Stimulated activated naive CD8-positive, alpha-beta T cell treated with anti-CD3 and anti-CD28 coated beads, Interleukin-15, amount 100 ng/mL, for 72 hours (primary cell): ENCODE measurements around the gene ECE2.

ENCODE experiments used
- ATAC-seq: fragments of 150-1000 bp; cut with Tn5 transposase; 2 replicates; pipeline ENCODE4 v1.10.0; 2021; ENCODE audit warnings: mild to moderate bottlenecking, moderate library complexity
- DNase-seq, 2 donors: peaks; one replicate each; pipeline ENCODE4 v3.0.0; 2021 to 2022
- H3K27ac Mint-ChIP-seq, 2 donors: one replicate each; pipeline ENCODE4 v1.8.0; 2022; ENCODE audit warnings: mild to moderate bottlenecking in 2 of 2, mixed read lengths in 2 of 2, moderate library complexity in 2 of 2
- H3K27me3 Mint-ChIP-seq: one replicate; pipeline ENCODE4 v1.8.0; 2022; ENCODE audit warnings: mixed read lengths
- H3K4me1 Mint-ChIP-seq: one replicate; pipeline ENCODE4 v1.8.0; 2022; ENCODE audit warnings: mild to moderate bottlenecking, mixed read lengths
- H3K4me3 Mint-ChIP-seq, 2 donors: one replicate each; pipeline ENCODE4 v1.8.0; 2022; ENCODE audit warnings: mild to moderate bottlenecking in 2 of 2, mixed read lengths in 2 of 2, moderate library complexity in 1 of 2
- H3K9me3 Mint-ChIP-seq, 2 donors: one replicate each; pipeline ENCODE4 v1.8.0; 2022; ENCODE audit warnings: mixed read lengths in 2 of 2

Gene ECE2

DNA sequence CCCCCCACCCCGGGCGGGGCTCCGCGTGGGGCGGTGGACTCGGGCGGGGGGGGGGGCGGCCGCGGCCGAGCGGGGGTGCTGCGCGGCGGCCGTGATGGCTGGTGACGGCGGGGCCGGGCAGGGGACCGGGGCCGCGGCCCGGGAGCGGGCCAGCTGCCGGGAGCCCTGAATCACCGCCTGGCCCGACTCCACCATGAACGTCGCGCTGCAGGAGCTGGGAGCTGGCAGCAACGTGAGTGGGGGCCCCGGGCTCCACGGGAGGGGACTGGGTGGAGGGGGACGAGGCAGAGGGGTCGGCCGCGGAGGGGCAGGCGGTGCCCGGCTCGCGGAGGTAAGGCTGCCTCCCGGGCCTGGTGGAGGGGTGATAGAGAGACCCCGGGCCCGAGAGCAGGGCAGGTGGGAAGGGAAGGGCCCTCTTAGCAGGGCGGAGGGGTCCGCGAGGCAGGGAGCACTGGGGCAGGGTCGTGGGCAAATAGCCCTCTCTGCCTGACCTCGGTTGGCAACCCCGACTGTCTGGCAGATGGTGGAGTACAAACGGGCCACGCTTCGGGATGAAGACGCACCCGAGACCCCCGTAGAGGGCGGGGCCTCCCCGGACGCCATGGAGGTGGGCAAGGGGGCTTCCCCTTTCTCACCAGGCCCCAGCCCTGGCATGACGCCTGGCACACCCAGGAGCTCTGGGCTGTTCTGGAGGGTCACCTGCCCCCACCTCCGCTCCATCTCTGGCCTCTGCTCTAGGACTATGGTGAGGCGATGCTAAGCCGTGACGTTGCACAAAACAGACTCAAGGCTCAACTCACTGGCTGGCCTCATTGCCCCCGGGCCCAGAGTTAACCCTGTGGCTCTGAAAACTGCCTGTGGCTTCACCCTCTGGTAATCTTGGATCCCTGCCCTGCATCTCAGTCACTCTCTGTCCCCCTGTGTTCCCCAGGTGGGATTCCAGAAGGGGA, at the start of gene ECE2:
ECE2 (plus strand) TSS at position 62 of the 950 bp plus-strand sequence; CDS start at position 194, 132 bp downstream.
- Mint-ChIP-seq H3K4me3 (peak within 1 kb of the TSS; percentile 45), H3K9me3 (no peaks in the 10 kb centered on the region), H3K27me3 (peaks cover 63% of the 10 kb centered on the region), H3K27ac (no peak within 1 kb of the TSS), H3K4me1 (peaks cover 6% of the 10 kb centered on the region)
- ATAC-seq: peak; percentile 65
- no peak for DNase-seq

DNA sequence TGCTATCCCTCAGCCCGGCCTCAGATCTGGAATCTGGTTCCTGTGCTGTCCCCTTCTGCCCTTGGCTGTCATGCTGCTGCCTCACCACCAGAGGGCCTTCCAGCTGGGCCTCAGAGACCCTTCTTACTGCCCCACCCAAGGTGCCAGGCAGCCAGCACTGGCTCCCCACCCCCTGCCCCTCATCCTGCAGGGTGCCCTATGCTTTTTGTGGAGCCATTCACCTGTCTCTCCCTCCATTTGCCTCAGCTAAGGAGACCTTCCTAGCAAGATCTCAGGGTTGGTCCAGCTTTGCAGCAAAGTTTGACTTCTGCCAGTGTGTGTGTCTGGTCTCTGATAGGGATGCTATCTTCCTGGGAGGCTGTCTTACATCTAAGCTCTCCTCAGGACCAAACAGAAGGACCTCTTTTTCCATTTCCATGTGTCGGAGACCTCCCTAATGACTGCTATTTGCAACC, 48.3 kb upstream of the ECE2 start:
- no peak overlapping the region for H3K27ac Mint-ChIP-seq
- peaks cover 15% of the 10 kb centered on the region for H3K4me1 Mint-ChIP-seq
- H3K4me3 Mint-ChIP-seq: no peak overlapping the region
- ATAC-seq (peak; percentile 52), DNase-seq (peak; percentile 51 to 60)
- peaks cover 74% of the 10 kb centered on the region for H3K27me3 Mint-ChIP-seq
- H3K9me3 Mint-ChIP-seq: no peaks in the 10 kb centered on the region

DNA sequence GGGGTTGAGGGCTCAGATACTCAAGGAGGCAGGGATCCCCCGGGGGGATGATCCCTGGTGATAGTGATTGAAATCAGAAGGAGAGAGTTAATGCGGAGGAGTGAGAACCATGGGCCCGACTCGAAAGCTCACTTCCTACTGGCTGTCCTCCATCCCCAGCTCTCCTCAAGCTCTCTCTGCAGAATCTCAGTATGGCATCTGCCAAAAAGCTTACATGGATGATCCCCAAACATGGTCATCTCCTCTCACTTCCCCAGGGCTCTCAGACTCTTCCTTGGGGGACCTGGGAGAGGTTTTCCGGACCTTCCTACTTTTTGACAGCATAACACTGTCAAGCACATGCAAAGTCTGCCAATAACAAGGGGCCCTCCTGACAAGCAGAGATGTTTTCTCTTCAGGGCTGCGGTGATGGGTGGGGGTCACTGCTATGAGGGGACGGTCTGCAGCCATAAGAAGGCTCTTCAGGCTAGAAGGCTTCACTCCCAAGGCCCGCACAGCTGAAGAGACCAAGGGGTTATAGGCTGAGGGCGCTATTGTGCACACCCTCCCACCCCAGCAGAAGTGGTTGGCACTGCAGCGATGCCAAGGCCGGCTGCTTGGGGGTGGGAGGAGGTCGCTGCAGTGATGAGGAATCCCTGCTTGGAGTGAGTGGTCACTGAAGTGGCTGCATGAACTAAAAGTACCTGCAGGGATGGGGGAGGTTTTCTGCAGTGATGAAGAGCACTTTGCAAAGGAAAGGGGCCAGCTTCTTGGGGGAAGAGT, 47.3 kb upstream of the ECE2 start:
- H3K27ac Mint-ChIP-seq: no peak overlapping the region

DNA sequence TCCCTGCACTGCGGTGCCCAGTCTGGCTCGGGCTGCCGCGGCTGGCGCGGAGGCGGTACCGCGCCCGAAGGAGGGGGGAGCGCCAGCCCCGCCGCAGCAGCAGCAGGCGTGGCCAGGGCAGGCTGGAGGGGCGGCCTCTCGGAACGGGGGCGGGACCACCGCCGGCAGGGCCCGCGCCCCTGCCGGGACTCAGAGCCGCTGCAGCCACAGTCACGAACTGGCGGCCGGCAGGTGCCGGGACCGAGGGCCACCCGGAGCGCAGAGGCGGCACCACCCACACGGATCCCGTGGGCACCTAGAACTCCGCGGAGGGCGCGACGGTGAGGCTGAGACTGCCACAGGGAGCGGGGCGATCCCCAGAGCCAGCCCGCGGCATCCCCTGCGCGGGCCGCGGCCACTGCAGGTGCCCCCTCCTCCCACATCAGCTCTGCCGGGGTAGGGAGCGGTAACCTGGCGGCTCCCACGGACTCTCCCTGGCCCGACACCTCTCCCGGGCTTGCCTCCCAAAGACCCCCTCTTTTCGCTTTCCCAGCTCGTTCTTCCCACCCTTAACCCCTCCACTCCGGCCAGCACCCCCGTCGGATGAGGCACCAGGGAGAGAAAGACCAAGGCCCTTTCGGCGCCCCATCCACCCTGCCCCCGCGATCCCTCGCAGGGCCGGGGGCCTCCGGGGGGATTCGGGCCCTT, 46.3 kb upstream of the ECE2 start, which contains the start of gene VWA5B2:
VWA5B2 (plus strand) TSS at position 192 of the 687 bp plus-strand sequence. CDS start 944 bp downstream, outside the sequence.
- peak; percentile 60 to 77 for DNase-seq
- Mint-ChIP-seq H3K4me1 (peaks cover 15% of the 10 kb centered on the region), H3K4me3 (peak within 1 kb of the TSS; percentile 76 to 82), H3K27me3 (peaks cover 73% of the 10 kb centered on the region), H3K27ac (no peak within 1 kb of the TSS), H3K9me3 (no peaks in the 10 kb centered on the region)
- peak; percentile 80 for ATAC-seq

More for the DNA sequence above, 47.3 kb upstream of the ECE2 start:
- H3K4me3 Mint-ChIP-seq: peak overlapping the region; percentile 76 to 82
- peaks cover 82% of the 10 kb centered on the region for H3K27me3 Mint-ChIP-seq
- ATAC-seq: no peak
- no peak for DNase-seq
- H3K4me1 Mint-ChIP-seq: peaks cover 15% of the 10 kb centered on the region
- no peaks in the 10 kb centered on the region for H3K9me3 Mint-ChIP-seq

DNA sequence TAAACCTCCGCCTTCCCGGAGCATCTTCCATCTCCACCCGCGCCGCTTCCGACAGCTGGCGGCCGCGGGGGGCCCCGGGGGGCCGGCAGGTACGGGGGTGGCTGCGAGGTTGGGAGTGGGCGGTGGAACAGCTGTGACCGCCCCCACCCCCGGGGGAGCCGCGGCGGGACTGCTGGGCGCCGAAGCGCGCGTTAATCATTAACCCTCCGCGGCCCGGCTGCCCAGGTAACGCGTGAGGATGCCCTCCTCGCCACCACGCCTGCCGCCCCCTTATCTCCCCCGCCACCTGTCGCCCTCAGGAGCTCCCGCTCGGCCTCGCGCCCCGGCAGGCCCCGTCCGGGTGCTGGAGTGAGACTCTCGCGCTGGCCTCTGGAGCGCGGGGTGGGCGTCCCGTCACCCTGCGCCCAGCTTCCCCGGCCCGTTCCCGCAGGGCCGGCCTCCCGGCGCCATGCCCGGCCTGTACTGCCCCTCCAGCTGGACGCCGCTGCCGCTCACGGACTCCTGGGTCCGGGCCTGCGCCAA, 45.7 kb upstream of the ECE2 start:
- Mint-ChIP-seq H3K27ac (no peak overlapping the region), H3K9me3 (no peaks in the 10 kb centered on the region), H3K4me3 (peak overlapping the region in 1 of 2 donors; percentile 27), H3K27me3 (peaks cover 67% of the 10 kb centered on the region), H3K4me1 (peaks cover 15% of the 10 kb centered on the region)
- DNase-seq (no peak), ATAC-seq (peak; percentile 19)

DNA sequence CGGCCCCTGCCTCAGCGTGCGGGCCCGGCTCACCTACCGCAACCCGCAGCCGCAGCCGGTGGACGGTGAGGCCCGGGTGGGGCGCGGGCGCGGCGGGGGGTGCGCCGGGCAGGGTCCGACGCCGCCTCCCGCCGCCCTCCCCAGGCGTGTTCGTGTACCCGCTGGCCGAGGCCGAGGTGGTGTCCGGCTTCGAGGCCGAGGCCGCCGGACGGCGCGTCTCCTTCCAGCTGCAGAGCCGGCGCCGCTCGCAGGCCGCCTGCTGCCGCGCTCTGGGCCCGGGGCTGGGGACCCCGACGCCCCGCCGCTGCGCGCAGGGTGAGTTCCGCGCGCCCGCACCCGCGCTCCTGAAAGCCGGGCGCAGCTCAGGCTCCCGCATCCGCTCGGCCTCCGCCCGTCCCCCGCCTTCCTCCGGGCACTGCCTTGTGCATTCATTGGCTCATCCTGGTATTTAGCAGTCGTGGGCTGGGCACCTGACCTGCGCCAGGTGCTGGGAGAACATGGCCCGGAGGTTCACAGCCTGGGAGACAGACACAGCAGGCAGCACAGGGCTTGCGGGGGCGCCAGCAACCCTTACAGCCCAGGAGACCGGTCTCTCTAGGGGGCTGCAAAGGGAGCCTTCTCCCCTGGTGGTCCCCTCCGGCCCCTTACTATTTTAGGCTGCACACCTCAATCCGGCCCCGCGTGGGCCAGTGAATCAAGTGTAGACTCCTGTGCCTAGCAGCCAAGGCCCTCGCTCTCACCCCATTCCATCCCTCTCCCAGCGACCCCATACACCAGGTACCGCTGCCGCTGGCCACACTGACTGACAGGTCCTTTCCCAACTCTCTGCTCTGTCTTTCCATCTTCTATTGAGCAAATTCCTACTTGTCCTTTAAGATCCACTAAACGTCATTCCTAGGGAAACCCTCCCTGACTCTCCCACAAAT, 45.0 kb upstream of the ECE2 start:
- Mint-ChIP-seq H3K27ac (peak overlapping the region in 1 of 2 donors; percentile 6), H3K9me3 (no peaks in the 10 kb centered on the region), H3K4me3 (peak overlapping the region; percentile 62 to 74), H3K4me1 (peaks cover 15% of the 10 kb centered on the region), H3K27me3 (peaks cover 60% of the 10 kb centered on the region)
- DNase-seq (no peak), ATAC-seq (no peak)

DNA sequence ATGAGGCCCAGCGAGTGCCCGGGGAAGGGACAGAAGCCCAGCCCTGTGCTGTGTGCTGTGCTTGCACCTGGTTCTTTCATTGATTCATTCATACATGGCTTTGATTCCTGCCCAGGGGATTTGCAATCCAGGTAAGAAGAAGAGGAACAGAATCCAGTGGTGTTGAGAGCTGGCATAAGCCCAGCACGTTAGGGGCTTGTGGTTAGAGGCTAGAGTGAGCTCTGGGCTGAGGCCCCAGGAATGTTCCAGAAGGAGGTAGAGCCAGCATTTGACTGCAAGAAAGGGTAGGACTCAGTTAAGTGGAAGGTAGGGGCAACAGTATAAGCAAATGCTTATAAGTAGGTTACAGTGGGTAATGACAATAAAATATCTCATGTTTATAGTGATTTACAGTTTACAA, 44.2 kb upstream of the ECE2 start:
- DNase-seq (no peak), ATAC-seq (no peak)
- H3K4me3 Mint-ChIP-seq: peak overlapping the region; percentile 62 to 74
- peaks cover 15% of the 10 kb centered on the region for H3K4me1 Mint-ChIP-seq
- H3K27ac Mint-ChIP-seq: no peak overlapping the region
- peaks cover 52% of the 10 kb centered on the region for H3K27me3 Mint-ChIP-seq
- no peaks in the 10 kb centered on the region for H3K9me3 Mint-ChIP-seq

DNA sequence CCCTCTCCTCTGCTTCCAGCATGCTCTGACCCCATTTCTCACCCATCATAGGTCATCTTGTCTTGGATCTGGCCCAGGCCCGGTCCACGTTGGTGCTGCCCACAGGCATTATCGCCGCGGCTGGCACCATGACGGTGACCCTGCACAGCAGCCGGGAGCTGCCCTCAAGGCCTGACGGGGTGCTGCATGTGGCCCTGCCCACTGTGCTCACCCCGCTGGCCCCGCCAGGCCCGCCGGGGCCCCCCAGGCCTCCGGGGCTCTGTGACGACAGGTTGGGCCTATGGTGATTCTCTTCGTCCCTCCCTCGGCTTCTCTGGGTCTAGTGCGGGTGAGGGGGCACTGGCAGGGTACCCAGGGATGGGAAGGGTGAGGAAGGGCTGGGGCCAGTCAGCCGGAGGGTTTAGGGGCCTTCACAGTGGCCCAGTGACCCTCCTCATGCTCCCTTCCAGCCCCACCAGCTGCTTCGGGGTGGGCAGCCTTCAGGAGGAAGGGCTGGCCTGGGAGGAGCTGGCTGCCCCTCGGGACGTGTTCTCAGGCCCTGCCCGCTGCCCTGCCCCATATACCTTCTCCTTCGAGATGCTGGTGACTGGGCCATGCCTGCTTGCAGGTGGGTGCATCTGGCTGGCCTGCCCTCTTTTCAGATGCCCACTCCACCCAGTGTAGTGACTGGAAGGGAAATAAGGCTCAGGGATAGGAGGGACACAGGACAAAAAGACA, 42.5 kb upstream of the ECE2 start:
- peaks cover 38% of the 10 kb centered on the region for H3K27me3 Mint-ChIP-seq
- no peaks in the 10 kb centered on the region for H3K9me3 Mint-ChIP-seq
- H3K27ac Mint-ChIP-seq: no peak overlapping the region
- DNase-seq (no peak), ATAC-seq (no peak)
- no peak overlapping the region for H3K4me3 Mint-ChIP-seq
- H3K4me1 Mint-ChIP-seq: peaks cover 15% of the 10 kb centered on the region

DNA sequence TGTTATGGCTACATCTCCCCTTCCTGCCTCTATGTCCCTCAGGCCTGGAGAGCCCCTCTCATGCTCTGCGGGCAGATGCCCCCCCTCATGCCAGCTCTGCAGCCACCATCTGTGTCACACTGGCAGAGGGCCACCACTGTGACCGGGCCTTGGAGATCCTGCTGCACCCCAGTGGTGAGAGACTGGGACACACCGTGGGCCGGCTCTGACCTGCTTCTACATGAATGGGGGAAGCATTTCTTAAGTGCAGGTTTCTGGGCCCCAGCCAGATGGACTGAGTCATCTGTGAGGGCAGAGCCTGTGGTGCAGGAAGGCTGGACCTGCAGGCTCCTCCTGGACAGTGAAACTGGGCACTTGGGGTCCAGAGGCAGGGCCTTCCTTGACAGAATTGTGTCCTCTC, 41.6 kb upstream of the ECE2 start:
- Mint-ChIP-seq H3K27me3 (peaks cover 29% of the 10 kb centered on the region), H3K4me3 (no peak overlapping the region), H3K9me3 (no peaks in the 10 kb centered on the region), H3K4me1 (peaks cover 10% of the 10 kb centered on the region), H3K27ac (no peak overlapping the region)
- no peak for DNase-seq
- ATAC-seq: no peak

DNA sequence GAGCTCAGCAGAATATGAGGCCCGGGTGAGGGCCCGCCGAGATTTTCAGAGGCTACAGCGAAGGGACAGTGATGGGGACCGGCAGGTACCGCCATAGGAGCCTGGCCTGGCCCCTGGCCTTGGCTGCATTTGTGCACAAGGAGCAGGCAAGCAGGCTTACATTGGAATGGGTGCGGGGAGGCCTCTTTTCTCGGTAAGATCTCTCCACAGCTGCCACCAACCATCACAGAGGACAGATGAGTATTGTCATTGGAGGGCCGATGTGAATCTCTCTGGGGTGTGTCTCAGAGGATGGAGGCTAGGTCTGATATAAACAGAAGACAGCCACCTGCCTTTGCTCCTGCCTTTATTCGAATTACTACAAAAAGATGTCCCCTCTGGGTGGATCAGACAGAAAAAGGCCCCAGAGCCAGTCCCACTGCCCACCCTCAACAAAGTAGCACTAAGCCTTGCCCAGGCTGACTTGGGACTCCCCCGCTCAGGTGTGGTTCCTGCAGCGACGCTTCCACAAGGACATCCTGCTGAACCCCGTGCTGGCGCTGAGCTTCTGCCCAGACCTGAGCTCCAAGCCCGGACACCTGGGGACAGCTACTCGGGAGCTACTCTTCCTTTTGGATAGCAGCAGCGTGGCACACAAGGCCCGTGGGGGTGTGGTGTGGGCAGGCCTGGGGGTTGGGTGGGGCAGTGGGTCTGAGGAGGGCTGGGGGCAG, 41.0 kb upstream of the ECE2 start:
- Mint-ChIP-seq H3K4me3 (no peak overlapping the region), H3K27me3 (peaks cover 28% of the 10 kb centered on the region), H3K9me3 (no peaks in the 10 kb centered on the region), H3K4me1 (peaks cover 10% of the 10 kb centered on the region), H3K27ac (no peak overlapping the region)
- DNase-seq (no peak), ATAC-seq (no peak)

DNA sequence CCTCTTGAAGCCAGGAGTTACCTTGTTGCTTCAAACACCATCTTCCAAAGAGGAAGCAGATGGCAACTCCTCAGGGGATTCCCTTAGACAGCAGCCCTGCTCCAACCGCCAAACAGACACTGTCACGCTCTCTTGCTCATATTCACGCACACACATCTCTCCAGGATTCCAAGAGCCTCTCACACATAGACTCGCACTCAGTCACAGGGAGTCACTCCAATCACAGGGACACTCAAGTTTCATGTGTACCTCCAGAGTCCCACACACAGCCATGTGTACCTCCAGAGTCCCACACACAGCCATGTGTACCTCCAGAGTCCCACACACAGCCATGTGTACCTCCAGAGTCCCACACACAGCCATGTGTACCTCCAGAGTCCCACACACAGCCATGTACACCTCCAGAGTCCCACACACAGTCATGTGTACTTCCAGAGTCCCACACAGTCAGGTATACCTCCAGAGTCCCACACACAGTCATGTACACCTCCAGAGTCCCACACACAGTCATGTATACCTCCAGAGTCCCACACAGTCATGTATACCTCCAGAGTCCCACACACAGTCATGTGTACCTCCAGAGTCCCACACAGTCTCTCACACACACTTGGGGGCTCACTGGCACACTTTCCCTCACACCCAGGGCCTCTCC, 40.3 kb upstream of the ECE2 start:
- DNase-seq: no peak
- H3K4me1 Mint-ChIP-seq: peaks cover 10% of the 10 kb centered on the region
- H3K9me3 Mint-ChIP-seq: no peaks in the 10 kb centered on the region
- H3K27ac Mint-ChIP-seq: no peak overlapping the region
- no peak for ATAC-seq
- no peak overlapping the region for H3K4me3 Mint-ChIP-seq
- peaks cover 28% of the 10 kb centered on the region for H3K27me3 Mint-ChIP-seq

DNA sequence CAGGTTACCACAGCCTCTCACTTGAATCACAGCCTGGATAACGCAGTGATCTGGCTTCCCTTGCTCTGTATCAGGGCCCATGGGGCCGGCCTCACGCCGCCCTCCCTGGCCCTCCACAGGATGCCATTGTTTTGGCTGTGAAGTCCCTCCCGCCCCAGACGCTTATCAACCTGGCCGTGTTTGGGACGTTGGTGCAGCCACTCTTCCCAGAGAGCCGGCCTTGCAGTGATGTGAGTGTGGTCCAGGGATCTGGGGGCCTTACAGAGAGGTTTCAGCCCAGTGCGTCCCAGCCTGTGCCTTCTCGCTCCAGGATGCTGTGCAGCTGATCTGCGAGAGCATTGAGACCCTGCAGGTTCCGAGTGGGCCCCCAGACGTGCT, 39.8 kb upstream of the ECE2 start:
- Mint-ChIP-seq H3K9me3 (no peaks in the 10 kb centered on the region), H3K27me3 (peaks cover 24% of the 10 kb centered on the region), H3K4me1 (peaks cover 6% of the 10 kb centered on the region), H3K27ac (no peak overlapping the region), H3K4me3 (no peak overlapping the region)
- DNase-seq (no peak), ATAC-seq (no peak)

DNA sequence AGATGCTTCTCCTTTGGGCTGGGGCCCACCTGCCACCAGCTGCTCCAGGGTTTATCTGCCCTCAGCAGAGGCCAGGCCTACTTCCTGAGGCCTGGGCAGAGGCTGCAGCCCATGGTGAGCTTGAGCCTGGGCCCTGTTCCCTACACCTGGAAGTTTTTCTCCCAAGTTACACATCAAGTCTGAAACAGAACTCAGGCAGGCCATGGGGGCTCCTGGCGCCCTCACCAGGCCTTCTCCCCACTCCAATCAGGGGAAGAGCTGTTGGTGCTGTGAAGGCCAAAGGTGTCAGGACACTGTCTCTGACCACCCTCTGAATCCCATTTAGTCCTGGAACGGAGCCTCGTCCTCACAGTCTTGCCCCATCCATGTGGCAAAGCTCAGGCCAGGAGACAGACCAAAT, 39.2 kb upstream of the ECE2 start:
- Mint-ChIP-seq H3K27ac (no peak overlapping the region), H3K9me3 (no peaks in the 10 kb centered on the region), H3K4me1 (no peaks in the 10 kb centered on the region), H3K4me3 (no peak overlapping the region), H3K27me3 (peaks cover 17% of the 10 kb centered on the region)
- ATAC-seq: no peak
- no peak for DNase-seq
